ENCODE measurements around the gene ARF1. TPM values are rescaled to one million over a fixed set of nuclear protein-coding genes. Genes with fewer than 3 reads are reported as not detected.

The ARF1 gene
- total and polyA plus RNA-seq, 2 of the 13 experiments (the other 11 are each of a cell fraction or from before 2014, with no cell fraction given): 186 to 327 TPM

DNA sequence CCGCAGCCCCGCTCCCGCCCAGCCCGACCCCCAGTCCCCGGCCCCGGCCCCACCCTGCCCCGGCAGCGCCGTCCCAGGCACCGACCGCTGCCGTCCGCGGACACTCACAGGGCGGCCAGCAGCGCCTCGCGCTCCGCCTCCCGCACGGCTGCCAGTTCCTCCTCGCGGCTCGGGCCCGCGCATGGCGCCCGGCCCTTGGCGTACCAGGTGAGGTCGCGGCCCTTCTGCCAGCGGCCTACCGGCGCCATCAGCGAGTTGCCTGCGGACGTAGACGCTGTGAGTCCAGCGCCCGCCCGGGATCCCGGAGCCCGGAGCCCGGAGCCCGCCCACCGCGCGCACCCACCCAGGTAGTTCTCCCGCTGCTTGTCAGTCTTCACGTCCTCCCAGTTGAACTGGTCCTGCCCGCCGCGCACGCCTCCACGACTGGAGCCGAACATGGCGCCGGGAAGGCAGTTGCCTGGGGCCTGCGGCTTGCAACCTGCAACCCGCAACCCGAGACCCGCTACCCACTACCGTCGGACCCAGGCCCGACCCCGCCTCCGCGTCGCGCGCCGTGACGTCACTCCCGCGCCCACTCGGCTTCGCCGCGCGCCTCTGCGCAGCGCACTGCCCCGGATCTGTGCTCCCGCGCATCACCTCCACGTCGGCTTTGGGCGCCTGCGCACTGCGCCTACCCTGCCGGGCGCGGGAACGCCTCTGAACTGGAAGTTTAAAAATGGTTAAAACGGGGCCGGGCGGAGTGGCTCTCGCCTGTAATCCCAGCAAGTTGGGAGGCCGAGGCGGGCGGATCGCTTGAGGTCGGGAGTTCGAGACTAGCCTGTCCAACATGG lies 20.5 kb downstream of the ARF1 start, which contains the start of gene C1orf35 (continued):
- TF ChIP-seq, protein P1, sequence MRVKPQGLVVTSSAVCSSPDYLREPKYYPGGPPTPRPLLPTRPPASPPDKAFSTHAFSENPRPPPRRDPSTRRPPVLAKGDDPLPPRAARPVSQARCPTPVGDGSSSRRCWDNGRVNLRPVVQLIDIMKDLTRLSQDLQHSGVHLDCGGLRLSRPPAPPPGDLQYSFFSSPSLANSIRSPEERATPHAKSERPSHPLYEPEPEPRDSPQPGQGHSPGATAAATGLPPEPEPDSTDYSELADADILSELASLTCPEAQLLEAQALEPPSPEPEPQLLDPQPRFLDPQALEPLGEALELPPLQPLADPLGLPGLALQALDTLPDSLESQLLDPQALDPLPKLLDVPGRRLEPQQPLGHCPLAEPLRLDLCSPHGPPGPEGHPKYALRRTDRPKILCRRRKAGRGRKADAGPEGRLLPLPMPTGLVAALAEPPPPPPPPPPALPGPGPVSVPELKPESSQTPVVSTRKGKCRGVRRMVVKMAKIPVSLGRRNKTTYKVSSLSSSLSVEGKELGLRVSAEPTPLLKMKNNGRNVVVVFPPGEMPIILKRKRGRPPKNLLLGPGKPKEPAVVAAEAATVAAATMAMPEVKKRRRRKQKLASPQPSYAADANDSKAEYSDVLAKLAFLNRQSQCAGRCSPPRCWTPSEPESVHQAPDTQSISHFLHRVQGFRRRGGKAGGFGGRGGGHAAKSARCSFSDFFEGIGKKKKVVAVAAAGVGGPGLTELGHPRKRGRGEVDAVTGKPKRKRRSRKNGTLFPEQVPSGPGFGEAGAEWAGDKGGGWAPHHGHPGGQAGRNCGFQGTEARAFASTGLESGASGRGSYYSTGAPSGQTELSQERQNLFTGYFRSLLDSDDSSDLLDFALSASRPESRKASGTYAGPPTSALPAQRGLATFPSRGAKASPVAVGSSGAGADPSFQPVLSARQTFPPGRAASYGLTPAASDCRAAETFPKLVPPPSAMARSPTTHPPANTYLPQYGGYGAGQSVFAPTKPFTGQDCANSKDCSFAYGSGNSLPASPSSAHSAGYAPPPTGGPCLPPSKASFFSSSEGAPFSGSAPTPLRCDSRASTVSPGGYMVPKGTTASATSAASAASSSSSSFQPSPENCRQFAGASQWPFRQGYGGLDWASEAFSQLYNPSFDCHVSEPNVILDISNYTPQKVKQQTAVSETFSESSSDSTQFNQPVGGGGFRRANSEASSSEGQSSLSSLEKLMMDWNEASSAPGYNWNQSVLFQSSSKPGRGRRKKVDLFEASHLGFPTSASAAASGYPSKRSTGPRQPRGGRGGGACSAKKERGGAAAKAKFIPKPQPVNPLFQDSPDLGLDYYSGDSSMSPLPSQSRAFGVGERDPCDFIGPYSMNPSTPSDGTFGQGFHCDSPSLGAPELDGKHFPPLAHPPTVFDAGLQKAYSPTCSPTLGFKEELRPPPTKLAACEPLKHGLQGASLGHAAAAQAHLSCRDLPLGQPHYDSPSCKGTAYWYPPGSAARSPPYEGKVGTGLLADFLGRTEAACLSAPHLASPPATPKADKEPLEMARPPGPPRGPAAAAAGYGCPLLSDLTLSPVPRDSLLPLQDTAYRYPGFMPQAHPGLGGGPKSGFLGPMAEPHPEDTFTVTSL (CRISPR knock-in tag; IDR thresholded peaks at IDR 0.05; ENCODE audit: borderline replicate concordance): no peak
- TF ChIP-seq, protein P2, sequence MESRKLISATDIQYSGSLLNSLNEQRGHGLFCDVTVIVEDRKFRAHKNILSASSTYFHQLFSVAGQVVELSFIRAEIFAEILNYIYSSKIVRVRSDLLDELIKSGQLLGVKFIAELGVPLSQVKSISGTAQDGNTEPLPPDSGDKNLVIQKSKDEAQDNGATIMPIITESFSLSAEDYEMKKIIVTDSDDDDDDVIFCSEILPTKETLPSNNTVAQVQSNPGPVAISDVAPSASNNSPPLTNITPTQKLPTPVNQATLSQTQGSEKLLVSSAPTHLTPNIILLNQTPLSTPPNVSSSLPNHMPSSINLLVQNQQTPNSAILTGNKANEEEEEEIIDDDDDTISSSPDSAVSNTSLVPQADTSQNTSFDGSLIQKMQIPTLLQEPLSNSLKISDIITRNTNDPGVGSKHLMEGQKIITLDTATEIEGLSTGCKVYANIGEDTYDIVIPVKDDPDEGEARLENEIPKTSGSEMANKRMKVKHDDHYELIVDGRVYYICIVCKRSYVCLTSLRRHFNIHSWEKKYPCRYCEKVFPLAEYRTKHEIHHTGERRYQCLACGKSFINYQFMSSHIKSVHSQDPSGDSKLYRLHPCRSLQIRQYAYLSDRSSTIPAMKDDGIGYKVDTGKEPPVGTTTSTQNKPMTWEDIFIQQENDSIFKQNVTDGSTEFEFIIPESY (CRISPR knock-in tag; IDR thresholded peaks at IDR 0.05): peak; percentile 45
- TF ChIP-seq CHCHD3 (CRISPR knock-in tag; IDR thresholded peaks at IDR 0.05) (no peak), RARA (CRISPR knock-in tag; IDR thresholded peaks at IDR 0.05) (0 out of 2 replicates have a peak, but pooled peaks have one; percentile 29), HOXD1 (CRISPR knock-in tag; IDR thresholded peaks at IDR 0.05) (peak; percentile 91), ZNF230 (CRISPR knock-in tag; IDR thresholded peaks at IDR 0.05) (peak; percentile 83)
- TF ChIP-seq, protein P3, sequence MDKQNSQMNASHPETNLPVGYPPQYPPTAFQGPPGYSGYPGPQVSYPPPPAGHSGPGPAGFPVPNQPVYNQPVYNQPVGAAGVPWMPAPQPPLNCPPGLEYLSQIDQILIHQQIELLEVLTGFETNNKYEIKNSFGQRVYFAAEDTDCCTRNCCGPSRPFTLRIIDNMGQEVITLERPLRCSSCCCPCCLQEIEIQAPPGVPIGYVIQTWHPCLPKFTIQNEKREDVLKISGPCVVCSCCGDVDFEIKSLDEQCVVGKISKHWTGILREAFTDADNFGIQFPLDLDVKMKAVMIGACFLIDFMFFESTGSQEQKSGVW (CRISPR knock-in tag; IDR thresholded peaks at IDR 0.05; ENCODE audit: borderline replicate concordance): no peak
- TF ChIP-seq, protein P4, sequence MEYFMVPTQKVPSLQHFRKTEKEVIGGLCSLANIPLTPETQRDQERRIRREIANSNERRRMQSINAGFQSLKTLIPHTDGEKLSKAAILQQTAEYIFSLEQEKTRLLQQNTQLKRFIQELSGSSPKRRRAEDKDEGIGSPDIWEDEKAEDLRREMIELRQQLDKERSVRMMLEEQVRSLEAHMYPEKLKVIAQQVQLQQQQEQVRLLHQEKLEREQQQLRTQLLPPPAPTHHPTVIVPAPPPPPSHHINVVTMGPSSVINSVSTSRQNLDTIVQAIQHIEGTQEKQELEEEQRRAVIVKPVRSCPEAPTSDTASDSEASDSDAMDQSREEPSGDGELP (IDR thresholded peaks at IDR 0.05; ENCODE audit: borderline replicate concordance, low read depth): no peak
- TF ChIP-seq, protein P5, sequence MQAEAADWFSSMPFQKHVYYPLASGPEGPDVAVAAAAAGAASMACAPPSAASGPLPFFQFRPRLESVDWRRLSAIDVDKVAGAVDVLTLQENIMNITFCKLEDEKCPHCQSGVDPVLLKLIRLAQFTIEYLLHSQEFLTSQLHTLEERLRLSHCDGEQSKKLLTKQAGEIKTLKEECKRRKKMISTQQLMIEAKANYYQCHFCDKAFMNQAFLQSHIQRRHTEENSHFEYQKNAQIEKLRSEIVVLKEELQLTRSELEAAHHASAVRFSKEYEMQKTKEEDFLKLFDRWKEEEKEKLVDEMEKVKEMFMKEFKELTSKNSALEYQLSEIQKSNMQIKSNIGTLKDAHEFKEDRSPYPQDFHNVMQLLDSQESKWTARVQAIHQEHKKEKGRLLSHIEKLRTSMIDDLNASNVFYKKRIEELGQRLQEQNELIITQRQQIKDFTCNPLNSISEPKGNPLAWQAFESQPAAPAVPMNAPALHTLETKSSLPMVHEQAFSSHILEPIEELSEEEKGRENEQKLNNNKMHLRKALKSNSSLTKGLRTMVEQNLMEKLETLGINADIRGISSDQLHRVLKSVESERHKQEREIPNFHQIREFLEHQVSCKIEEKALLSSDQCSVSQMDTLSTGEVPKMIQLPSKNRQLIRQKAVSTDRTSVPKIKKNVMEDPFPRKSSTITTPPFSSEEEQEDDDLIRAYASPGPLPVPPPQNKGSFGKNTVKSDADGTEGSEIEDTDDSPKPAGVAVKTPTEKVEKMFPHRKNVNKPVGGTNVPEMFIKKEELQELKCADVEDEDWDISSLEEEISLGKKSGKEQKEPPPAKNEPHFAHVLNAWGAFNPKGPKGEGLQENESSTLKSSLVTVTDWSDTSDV (CRISPR knock-in tag; IDR thresholded peaks at IDR 0.05): peak; percentile 87; the same call in 1 of the 2 replicates
- TF ChIP-seq, protein P6, sequence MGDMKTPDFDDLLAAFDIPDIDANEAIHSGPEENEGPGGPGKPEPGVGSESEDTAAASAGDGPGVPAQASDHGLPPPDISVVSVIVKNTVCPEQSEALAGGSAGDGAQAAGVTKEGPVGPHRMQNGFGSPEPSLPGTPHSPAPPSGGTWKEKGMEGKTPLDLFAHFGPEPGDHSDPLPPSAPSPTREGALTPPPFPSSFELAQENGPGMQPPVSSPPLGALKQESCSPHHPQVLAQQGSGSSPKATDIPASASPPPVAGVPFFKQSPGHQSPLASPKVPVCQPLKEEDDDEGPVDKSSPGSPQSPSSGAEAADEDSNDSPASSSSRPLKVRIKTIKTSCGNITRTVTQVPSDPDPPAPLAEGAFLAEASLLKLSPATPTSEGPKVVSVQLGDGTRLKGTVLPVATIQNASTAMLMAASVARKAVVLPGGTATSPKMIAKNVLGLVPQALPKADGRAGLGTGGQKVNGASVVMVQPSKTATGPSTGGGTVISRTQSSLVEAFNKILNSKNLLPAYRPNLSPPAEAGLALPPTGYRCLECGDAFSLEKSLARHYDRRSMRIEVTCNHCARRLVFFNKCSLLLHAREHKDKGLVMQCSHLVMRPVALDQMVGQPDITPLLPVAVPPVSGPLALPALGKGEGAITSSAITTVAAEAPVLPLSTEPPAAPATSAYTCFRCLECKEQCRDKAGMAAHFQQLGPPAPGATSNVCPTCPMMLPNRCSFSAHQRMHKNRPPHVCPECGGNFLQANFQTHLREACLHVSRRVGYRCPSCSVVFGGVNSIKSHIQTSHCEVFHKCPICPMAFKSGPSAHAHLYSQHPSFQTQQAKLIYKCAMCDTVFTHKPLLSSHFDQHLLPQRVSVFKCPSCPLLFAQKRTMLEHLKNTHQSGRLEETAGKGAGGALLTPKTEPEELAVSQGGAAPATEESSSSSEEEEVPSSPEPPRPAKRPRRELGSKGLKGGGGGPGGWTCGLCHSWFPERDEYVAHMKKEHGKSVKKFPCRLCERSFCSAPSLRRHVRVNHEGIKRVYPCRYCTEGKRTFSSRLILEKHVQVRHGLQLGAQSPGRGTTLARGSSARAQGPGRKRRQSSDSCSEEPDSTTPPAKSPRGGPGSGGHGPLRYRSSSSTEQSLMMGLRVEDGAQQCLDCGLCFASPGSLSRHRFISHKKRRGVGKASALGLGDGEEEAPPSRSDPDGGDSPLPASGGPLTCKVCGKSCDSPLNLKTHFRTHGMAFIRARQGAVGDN (CRISPR knock-in tag; IDR thresholded peaks at IDR 0.05): peak; percentile 97
